Psoas muscle (tissue), 8 donors: ENCODE results near the gene BMPR1A. TPM values are rescaled to one million over a fixed set of nuclear protein-coding genes. Genes with fewer than 3 reads are reported as not detected.

Experiments
- ATAC-seq, 4 donors: fragments of 200-7000 bp; cut with Tn5 transposase; one replicate each; pipeline ENCODE4 v1.9.1; 2020; ENCODE audit warnings: moderate library complexity in 3 of 4, mild to moderate bottlenecking in 2 of 4
- DNase-seq, 2 donors: peaks; one replicate each; pipeline ENCODE4 v3.0.0-alpha.2; 2020
- H3K27ac ChIP-seq: fragments of 200-600 bp; one replicate; pipeline ENCODE4 v1.8.0; 2022
- H3K27me3 ChIP-seq, 3 donors: fragments of 200-600 bp in 1 of 3; one replicate each; pipeline versions ENCODE4 v1.6.1 to v1.8.0; 2013 to 2022; ENCODE audit warnings: low read length in 2 of 3, mild to moderate bottlenecking in 2 of 3, moderate library complexity in 1 of 3; ENCODE audit not compliant: insufficient read depth in 3 of 3
- H3K36me3 ChIP-seq, 2 donors: fragments of 200-600 bp in 1 of 2; one replicate each; pipeline versions ENCODE4 v1.6.1 to v1.8.0; 2013 to 2022; ENCODE audit warnings: low read depth in 1 of 2, mild to moderate bottlenecking in 1 of 2, moderate library complexity in 1 of 2; ENCODE audit not compliant: insufficient read depth in 1 of 2
- H3K4me1 ChIP-seq: fragments of 200-600 bp; one replicate; pipeline ENCODE4 v1.8.0; 2022
- H3K4me3 ChIP-seq: fragments of 200-600 bp; one replicate; pipeline ENCODE4 v1.8.0; 2022; ENCODE audit warnings: mild to moderate bottlenecking
- H3K9me3 ChIP-seq: fragments of 200-600 bp; one replicate; pipeline ENCODE4 v1.8.0; 2022
- WGBS, 3 donors: extraction: QIAGEN DNeasy Blood & Tissue Kit; methylation state at CpG; one replicate each; pipeline versions ENCODE4 v1.1.6 to v1.1.7; 2013; 5-methylcytosine and 5-hydroxymethylcytosine counted together
- intact Hi-C, 2 donors: fragments of 100-400 bp; cut with DNase I; formaldehyde crosslinking; loops; one replicate each; pipeline versions ENCODE4 v1.11.0 to v1.14.2; 2022
- polyA plus RNA-seq, 3 donors: library from polyadenylated mRNA; stranded (reverse); fragments of 200-250 nt; gene quantifications; one replicate each; pipeline ENCODE4 v1.2.3, GENCODE V29; 2013
- total RNA-seq, 4 donors: library from RNA; stranded (reverse); fragmentation: NEBNext Ultra II Directional in 2 of 4; extraction: Animal tissue kit (Norgen Biotek cat#: 25700) in 2 of 4; gene quantifications; one replicate each; pipeline versions ENCODE4 v1.2.1 to v1.2.4, GENCODE V29; 2021 to 2023
- TF ChIP-seq, protein P1 (sequence below): fragments of 200-600 bp; IDR thresholded peaks from one replicate; pipeline ENCODE4 v1.8.0; 2022; ENCODE audit warnings: antibody characterized with exemption
- donor health status: healthy with polysubstance abuse.
- donor health status: DM: no; HTN: no; CAD: no; lungs with moderate emphysema.
- donor health status: Bipolar disorder and iron deficiency.
- donor health status: healthy.
- donor health status: DM: yes; HTN: yes; CAD: no.
- donor health status: DM: no; HTN: no; CAD: no.
- donor health status: DM: no; HTN: no; CAD: no.
- donor health status: DM: yes; HTN: yes; CAD: no.

Gene BMPR1A
- total and polyA plus RNA-seq, 7 donors = 4.6 to 30.0 (median 22.7) TPM

DNA sequence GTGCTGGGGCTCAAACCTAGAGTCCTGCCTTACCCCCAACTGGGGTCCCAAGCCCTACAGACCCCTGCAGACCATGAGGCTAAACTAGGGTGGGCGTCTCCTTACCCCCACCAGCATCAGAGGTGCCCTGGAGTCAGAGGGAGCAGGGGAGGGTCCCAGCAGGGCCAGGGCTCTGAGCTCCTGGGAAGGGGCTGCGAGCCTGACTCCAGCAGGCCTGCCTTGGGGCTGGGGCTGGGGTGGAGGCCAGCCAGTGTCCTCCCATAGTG lies 203.3 kb downstream of the BMPR1A start:
- peak overlapping the region; percentile 65 for H3K27ac ChIP-seq
- intact Hi-C loops = no loop called here
- peak overlapping the region; percentile 59 for H3K4me3 ChIP-seq

DNA sequence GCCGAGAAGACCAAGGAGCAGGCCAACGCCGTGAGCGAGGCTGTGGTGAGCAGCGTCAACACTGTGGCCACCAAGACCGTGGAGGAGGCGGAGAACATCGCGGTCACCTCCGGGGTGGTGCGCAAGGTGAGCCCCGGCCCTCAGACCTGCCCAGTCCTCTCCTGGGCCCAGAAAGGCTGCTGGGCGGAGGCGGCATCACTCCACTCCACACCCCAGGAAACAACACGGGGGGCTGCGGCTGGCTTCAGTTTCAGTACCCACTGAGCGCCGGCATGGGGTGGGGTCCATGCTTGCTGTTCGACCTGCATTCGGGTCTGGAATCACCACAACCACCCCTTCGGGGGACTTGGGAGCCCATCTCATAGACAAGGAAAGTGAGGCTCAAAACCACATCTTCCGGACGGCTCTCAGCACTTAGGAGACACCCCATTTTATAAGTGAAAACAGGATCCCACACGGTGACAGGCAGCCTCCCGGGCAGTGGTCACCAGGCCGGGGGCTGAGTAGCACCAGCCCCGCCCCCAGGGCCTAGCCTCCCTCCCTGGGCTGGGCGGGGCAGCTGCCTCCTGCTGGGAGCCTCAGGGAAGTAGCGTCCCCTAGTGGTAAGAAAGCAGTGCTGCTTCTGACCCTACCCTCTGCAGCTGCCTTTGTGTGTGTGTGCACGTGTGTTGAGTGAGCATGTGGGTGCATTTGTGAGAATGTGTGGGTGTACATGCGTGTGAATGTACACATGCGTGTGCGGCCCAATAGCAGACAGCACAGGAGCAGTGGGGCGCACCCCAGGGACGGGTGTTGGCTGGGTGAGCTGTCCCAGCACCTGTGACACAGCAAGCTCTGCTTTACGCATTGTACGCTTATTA lies 203.8 kb downstream of the BMPR1A start:
- peak; percentile 48 to 71 (median 62) for ATAC-seq
- WGBS, 3 donors = 66 to 76% (median 74%) methylated on average over 34 to 37 of the region's 37 CpGs
- H3K27me3 ChIP-seq = no peaks in the 10 kb centered on the region
- H3K36me3 ChIP-seq = no peaks in the 10 kb centered on the region
- no peaks in the 10 kb centered on the region for H3K9me3 ChIP-seq
- peak in 1 of 2 donors; percentile 70 for DNase-seq
- no peaks in the 10 kb centered on the region for H3K4me1 ChIP-seq
- peak overlapping the region; percentile 59 for H3K4me3 ChIP-seq
- intact Hi-C loops = no loop called here
- TF ChIP-seq, protein P1, sequence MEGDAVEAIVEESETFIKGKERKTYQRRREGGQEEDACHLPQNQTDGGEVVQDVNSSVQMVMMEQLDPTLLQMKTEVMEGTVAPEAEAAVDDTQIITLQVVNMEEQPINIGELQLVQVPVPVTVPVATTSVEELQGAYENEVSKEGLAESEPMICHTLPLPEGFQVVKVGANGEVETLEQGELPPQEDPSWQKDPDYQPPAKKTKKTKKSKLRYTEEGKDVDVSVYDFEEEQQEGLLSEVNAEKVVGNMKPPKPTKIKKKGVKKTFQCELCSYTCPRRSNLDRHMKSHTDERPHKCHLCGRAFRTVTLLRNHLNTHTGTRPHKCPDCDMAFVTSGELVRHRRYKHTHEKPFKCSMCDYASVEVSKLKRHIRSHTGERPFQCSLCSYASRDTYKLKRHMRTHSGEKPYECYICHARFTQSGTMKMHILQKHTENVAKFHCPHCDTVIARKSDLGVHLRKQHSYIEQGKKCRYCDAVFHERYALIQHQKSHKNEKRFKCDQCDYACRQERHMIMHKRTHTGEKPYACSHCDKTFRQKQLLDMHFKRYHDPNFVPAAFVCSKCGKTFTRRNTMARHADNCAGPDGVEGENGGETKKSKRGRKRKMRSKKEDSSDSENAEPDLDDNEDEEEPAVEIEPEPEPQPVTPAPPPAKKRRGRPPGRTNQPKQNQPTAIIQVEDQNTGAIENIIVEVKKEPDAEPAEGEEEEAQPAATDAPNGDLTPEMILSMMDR = peak; percentile 80
- peak overlapping the region; percentile 65 for H3K27ac ChIP-seq

More for the DNA sequence above, 203.3 kb downstream of the BMPR1A start:
- DNase-seq (no peak), ATAC-seq (no peak)
- no peaks in the 10 kb centered on the region for H3K9me3 ChIP-seq
- no peaks in the 10 kb centered on the region for H3K4me1 ChIP-seq
- WGBS, 3 donors = 82 to 100% (median 89%) methylated on average over 1 to 2 of the region's 2 CpGs
- TF ChIP-seq, protein P1 = no peak
- H3K27me3 ChIP-seq = no peaks in the 10 kb centered on the region
- no peaks in the 10 kb centered on the region for H3K36me3 ChIP-seq

DNA sequence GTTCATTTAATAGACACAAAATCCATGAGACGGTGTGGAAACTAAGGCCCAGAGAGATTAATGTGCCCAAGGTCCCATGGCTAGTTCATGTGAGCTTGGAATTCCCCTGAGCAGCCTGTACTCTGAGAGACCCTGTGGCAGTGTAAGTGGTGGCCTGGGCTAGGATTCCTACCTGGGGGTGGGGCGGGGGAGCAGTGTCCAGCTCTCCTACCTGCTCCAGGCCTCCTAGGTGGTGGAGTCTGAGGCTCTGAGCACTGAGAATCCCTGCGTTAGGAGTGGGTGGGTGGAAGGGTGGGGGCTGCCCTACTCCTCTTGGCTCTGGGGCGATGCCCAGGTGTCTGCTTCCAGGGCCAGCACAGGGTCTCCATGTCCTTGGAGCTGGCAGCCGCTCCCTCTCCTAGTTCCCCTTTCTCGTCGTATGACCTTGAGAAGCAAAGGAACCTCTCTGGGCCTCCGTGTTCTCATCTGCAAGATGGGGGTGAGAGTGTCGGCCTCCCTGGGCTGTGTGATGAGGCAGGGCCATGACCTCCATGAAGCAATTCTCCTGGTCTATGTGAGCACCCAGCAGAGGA lies 204.5 kb downstream of the BMPR1A start:
- intact Hi-C loops = no loop called here
- TF ChIP-seq, protein P1 = no peak
- Histone ChIP-seq H3K36me3 (no peaks in the 10 kb centered on the region), H3K9me3 (no peaks in the 10 kb centered on the region), H3K27me3 (no peaks in the 10 kb centered on the region), H3K4me1 (peaks cover 4% of the 10 kb centered on the region), H3K27ac (no peak overlapping the region), H3K4me3 (no peak overlapping the region)
- ATAC-seq (no peak), DNase-seq (peak in 1 of 2 donors; percentile 48)
- 84 to 91% (median 85%) methylated on average over 9 of the region's 9 CpGs for WGBS, 3 donors

DNA sequence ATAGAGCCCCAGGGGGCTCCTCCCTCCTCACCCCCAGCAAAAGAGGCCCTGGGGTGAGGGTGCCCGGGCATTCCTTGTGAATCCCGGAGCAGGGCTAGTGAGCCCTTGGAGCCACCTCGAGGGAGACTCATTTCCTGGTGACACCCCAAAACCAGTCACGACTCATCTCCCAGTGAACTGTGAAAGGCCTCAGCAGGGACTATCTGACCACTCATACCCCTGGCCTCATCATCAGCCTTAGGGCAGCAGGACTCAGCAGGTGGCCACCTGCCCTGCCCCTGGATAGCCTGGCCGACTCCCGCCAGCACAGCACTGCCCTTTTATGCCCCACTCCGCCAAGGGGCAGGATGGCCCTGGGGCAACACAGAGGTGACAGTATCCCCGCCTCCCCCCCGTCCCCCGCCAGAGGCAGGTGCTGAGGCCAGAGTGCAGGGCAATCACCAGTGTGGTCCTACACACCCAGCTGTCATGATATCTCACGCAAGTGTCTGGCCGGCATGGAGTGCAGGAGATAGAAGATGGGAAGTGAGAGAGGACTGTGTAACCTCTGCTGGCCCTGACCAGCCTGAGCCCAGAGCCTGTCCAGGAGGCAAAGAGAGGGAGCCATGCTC lies 205.2 kb downstream of the BMPR1A start:
- Histone ChIP-seq H3K4me3 (no peak overlapping the region), H3K27ac (no peak overlapping the region), H3K27me3 (no peaks in the 10 kb centered on the region), H3K36me3 (no peaks in the 10 kb centered on the region), H3K4me1 (peaks cover 10% of the 10 kb centered on the region), H3K9me3 (no peaks in the 10 kb centered on the region)
- ATAC-seq (no peak), DNase-seq (no peak)
- 81 to 91% (median 86%) methylated on average over 12 of the region's 12 CpGs for WGBS, 3 donors
- intact Hi-C loops = loop anchor here in 1 of 2 donors (2.0 kb wide), 1 partner anchor 19 kb away; no protein-coding TSS in a partner anchor
- TF ChIP-seq, protein P1 = no peak
